Neutrophil (primary cell): Measurements from ENCODE around the gene ZFPL1.

Experiments
- H3K27ac ChIP-seq: fragments of 200-600 bp; sonication (generic); 2 replicates; pipeline ENCODE4 v1.5.1; 2016; ENCODE audit warnings: mild to moderate bottlenecking, moderate library complexity
- H3K27me3 ChIP-seq: fragments of 200-600 bp; sonication (generic); 2 replicates; pipeline ENCODE4 v1.6.0; 2016; ENCODE audit warnings: mild to moderate bottlenecking
- H3K36me3 ChIP-seq: fragments of 200-600 bp; sonication (generic); 2 replicates; pipeline ENCODE4 v1.5.1; 2017
- H3K4me1 ChIP-seq, 2 experiments: fragments of 200-600 bp in 1 of 2; sonication (generic) in 1 of 2; 1 replicate in 1 of 2; 2 replicates in 1 of 2; pipeline versions ENCODE4 v1.5.1 to v1.6.1; 2013 to 2016; ENCODE audit warnings: low read depth in 1 of 2, low read length in 1 of 2, mild to moderate bottlenecking in 1 of 2, moderate library complexity in 1 of 2; ENCODE audit not compliant: control insufficient read depth in 1 of 2, insufficient read depth in 1 of 2
- H3K4me3 ChIP-seq, 2 experiments: fragments of 200-600 bp in 1 of 2; sonication (generic) in 1 of 2; 1 replicate in 1 of 2; 2 replicates in 1 of 2; pipeline ENCODE4 v1.5.1; 2013 to 2016; ENCODE audit warnings: low read depth in 1 of 2, low read length in 1 of 2, mild to moderate bottlenecking in 1 of 2, moderate library complexity in 1 of 2
- H3K9me3 ChIP-seq: fragments of 200-600 bp; sonication (generic); 2 replicates; pipeline ENCODE4 v1.5.1; 2016
- TF ChIP-seq, protein P1 (sequence below): fragments of 200-600 bp; sonication (generic); IDR thresholded peaks from 2 replicates; pipeline ENCODE4 v1.5.1; 2016; ENCODE audit warnings: antibody characterized with exemption

The ZFPL1 gene

DNA sequence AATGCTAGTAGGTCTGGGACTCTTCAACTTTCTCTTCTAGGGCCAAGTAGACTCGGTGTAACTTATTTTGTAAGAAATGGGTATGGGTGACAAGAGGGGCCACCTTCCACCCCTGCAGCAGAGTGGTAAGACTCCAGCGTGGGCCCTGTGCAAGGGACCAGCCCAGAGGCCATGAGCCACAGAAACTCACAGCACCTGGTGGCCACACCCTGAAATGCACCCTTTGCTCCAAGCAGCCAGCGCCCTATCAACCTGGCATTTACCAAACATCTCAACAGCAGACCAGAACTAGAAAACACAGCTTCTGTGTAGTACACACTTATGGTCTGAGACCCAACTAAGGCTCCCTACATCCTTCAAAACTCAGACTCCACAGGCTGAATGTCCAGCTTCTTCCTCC lies 5.9 kb upstream of the ZFPL1 start:
- Histone ChIP-seq H3K27ac (peak overlapping the region; percentile 2), H3K27me3 (no peaks in the 10 kb centered on the region), H3K4me1 (peaks cover 11 to 15% of the 10 kb centered on the region in 2 experiments), H3K4me3 (no peak overlapping the region), H3K36me3 (peaks cover 5% of the 10 kb centered on the region), H3K9me3 (no peaks in the 10 kb centered on the region)
- TF ChIP-seq, protein P1, sequence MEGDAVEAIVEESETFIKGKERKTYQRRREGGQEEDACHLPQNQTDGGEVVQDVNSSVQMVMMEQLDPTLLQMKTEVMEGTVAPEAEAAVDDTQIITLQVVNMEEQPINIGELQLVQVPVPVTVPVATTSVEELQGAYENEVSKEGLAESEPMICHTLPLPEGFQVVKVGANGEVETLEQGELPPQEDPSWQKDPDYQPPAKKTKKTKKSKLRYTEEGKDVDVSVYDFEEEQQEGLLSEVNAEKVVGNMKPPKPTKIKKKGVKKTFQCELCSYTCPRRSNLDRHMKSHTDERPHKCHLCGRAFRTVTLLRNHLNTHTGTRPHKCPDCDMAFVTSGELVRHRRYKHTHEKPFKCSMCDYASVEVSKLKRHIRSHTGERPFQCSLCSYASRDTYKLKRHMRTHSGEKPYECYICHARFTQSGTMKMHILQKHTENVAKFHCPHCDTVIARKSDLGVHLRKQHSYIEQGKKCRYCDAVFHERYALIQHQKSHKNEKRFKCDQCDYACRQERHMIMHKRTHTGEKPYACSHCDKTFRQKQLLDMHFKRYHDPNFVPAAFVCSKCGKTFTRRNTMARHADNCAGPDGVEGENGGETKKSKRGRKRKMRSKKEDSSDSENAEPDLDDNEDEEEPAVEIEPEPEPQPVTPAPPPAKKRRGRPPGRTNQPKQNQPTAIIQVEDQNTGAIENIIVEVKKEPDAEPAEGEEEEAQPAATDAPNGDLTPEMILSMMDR: peak; percentile 72

DNA sequence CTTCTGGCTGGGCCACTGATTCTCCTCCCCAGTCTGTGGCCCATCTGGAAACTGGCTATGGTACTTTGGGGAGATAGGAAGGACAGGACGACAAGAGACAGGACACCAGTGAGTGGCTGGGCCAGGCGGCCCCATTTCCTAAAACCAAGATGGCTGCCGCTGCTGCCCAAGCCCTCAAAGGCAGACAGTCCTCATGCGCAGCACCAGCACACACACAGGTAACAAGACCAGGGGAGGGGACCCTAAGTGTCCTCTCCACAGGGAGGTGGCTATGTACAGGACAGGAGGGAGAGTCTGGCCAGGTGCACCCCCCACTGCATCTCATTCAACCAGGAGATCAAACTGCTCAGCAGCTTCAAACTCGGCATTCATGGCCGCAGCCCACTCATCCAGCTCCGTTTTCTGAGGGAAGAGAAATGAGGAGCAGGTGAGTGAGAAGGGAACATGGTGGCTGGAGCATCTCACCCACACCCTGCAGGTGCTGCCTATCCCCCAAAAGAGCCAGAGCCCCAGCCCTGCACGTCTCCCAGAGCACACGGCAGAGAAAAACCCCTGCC lies 5.2 kb upstream of the ZFPL1 start:
- peak overlapping the region; percentile 2 for H3K27ac ChIP-seq
- H3K27me3 ChIP-seq: no peaks in the 10 kb centered on the region
- peaks cover 18 to 22% of the 10 kb centered on the region in 2 experiments for H3K4me1 ChIP-seq
- no peak overlapping the region for H3K4me3 ChIP-seq
- peaks cover 5% of the 10 kb centered on the region for H3K36me3 ChIP-seq
- TF ChIP-seq, protein P1: no peak
- H3K9me3 ChIP-seq: no peaks in the 10 kb centered on the region

GRCh38 chr11:65083134-65083833 lies 738 bp upstream of the ZFPL1 start:
- no peaks in the 10 kb centered on the region for H3K27me3 ChIP-seq
- H3K9me3 ChIP-seq: no peaks in the 10 kb centered on the region
- H3K4me1 ChIP-seq: peaks cover 29 to 36% of the 10 kb centered on the region in 2 experiments
- TF ChIP-seq, protein P1: no peak
- H3K36me3 ChIP-seq: peaks cover 33% of the 10 kb centered on the region
- H3K27ac ChIP-seq: peak overlapping the region; percentile 89
- peak overlapping the region; percentile 76 to 82 for H3K4me3 ChIP-seq

DNA sequence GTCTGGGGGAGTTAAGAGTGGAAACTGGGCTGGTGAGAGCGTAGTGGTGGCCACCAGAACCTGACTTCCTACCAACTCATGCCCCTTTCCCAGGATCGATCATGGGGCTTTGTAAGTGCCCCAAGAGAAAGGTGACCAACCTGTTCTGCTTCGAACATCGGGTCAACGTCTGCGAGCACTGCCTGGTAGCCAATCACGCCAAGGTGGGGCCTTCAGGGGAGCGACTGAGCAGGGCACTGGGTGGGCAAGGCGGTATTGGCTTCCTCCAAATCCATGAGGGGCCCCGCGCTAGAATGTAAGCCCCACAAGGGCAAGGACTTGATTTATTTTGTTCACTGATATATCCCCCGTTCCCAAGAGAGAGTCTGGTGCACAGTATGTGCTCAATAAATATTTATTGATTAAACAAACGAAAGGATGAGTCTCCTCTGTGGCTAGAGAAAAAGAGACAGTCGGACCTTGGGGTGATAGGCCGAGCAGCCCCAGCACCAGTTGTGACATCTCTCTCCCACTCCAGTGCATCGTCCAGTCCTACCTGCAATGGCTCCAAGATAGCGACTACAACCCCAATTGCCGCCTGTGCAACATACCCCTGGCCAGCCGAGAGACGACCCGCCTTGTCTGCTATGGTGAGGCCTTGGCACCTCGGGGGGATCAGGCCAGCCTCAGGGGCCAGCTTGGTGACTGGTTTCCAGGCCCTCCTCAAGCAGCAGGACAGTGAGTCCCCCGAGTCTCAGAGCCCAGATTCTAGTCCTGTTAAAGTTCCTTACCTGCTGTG lies 765 bp downstream of the ZFPL1 start:
- TF ChIP-seq, protein P1: no peak
- H3K27ac ChIP-seq: peak overlapping the region; percentile 89
- peaks cover 48% of the 10 kb centered on the region for H3K36me3 ChIP-seq
- peaks cover 29 to 36% of the 10 kb centered on the region in 2 experiments for H3K4me1 ChIP-seq
- no peaks in the 10 kb centered on the region for H3K9me3 ChIP-seq
- H3K4me3 ChIP-seq: peak overlapping the region; percentile 76 to 82
- no peaks in the 10 kb centered on the region for H3K27me3 ChIP-seq

DNA sequence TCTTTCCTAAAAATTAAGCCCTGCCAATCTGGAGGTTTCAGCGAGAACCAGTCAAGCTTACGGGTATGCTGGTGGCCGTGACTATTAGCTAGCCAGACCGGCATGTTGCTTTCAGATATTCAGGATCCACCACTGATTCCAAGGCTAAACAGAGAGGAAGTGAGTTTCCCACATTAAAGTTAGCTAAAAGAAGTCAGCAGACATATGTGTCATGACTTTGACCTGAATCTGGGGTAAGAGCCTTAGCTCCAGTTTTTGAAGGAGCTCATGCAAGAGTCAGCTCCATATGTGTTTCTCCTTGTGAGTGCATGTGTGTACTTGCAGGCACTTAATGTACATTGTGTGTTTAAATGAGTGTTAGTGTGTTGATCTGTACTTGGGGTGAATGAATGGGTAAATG lies 1.4 kb downstream of the ZFPL1 start:
- TF ChIP-seq, protein P1: no peak
- Histone ChIP-seq H3K36me3 (peaks cover 51% of the 10 kb centered on the region), H3K27ac (peak overlapping the region; percentile 89), H3K4me1 (peaks cover 29 to 34% of the 10 kb centered on the region in 2 experiments), H3K9me3 (no peaks in the 10 kb centered on the region), H3K4me3 (peak overlapping the region in 1 of 2 experiments; percentile 82), H3K27me3 (no peaks in the 10 kb centered on the region)
